HG03066 (cell line): ENCODE data around the gene SERPINI1.

ENCODE experiments used
- ATAC-seq: cut with Tn5 transposase; IDR thresholded peaks from one replicate; pipeline ENCODE4 v1.9.1; 2021; ENCODE audit warnings: low read depth; ENCODE audit not compliant: unreplicated experiment

Gene SERPINI1

GRCh38 chr3:167843886-167844285 lies 108.4 kb downstream of the SERPINI1 start:
- ATAC-seq: no peak

GRCh38 chr3:167844528-167844927 lies 109.0 kb downstream of the SERPINI1 start:
- ATAC-seq: no peak

- ATAC-seq: no peak
Measured at GRCh38 chr3:167851171-167851570, 115.7 kb downstream of the SERPINI1 start.

- no peak for ATAC-seq
Measured at GRCh38 chr3:167851749-167852148, 116.2 kb downstream of the SERPINI1 start.

- ATAC-seq: no peak
Measured at GRCh38 chr3:167852216-167852615, 116.7 kb downstream of the SERPINI1 start.

GRCh38 chr3:167854063-167854462 lies 118.5 kb downstream of the SERPINI1 start:
- no peak for ATAC-seq

- ATAC-seq: no peak
Measured at GRCh38 chr3:167854846-167855245, 119.3 kb downstream of the SERPINI1 start.

GRCh38 chr3:167855306-167855705 lies 119.8 kb downstream of the SERPINI1 start:
- ATAC-seq: no peak

GRCh38 chr3:167858865-167859264 lies 123.3 kb downstream of the SERPINI1 start:
- ATAC-seq: no peak

GRCh38 chr3:167859610-167860009 lies 124.1 kb downstream of the SERPINI1 start:
- no peak for ATAC-seq

- no peak for ATAC-seq
Measured at GRCh38 chr3:167861649-167862048, 126.1 kb downstream of the SERPINI1 start.

- no peak for ATAC-seq
Measured at GRCh38 chr3:167862104-167862730, 126.7 kb downstream of the SERPINI1 start.

GRCh38 chr3:167863811-167864551 lies 128.5 kb downstream of the SERPINI1 start:
- no peak for ATAC-seq

GRCh38 chr3:167864552-167864874 lies 129.0 kb downstream of the SERPINI1 start:
- no peak for ATAC-seq

GRCh38 chr3:167866331-167866730 lies 130.8 kb downstream of the SERPINI1 start:
- no peak for ATAC-seq

GRCh38 chr3:167867981-167868380 lies 132.5 kb downstream of the SERPINI1 start:
- no peak for ATAC-seq

- no peak for ATAC-seq
Measured at GRCh38 chr3:167870181-167870580, 134.7 kb downstream of the SERPINI1 start.

GRCh38 chr3:167870759-167871158 lies 135.2 kb downstream of the SERPINI1 start:
- ATAC-seq: no peak

GRCh38 chr3:167872032-167872431 lies 136.5 kb downstream of the SERPINI1 start:
- no peak for ATAC-seq

GRCh38 chr3:167872941-167873340 lies 137.4 kb downstream of the SERPINI1 start:
- no peak for ATAC-seq

- no peak for ATAC-seq
Measured at GRCh38 chr3:167874671-167875372, 139.3 kb downstream of the SERPINI1 start.
